Chondrocyte (in vitro differentiated cells): ENCODE data around the gene WWOX. TPM values are rescaled to one million over a fixed set of nuclear protein-coding genes. Genes with fewer than 3 reads are reported as not detected.

Experiments
- DNase-seq: peaks from one replicate; pipeline ENCODE4 v3.0.0; 2021; ENCODE audit warnings: mixed read lengths, low spot score
- H3K27ac Mint-ChIP-seq: one replicate; pipeline ENCODE4 v1.8.0; 2021; ENCODE audit warnings: mild to moderate bottlenecking, moderate library complexity, mixed read lengths; ENCODE audit not compliant: unreplicated experiment
- H3K27me3 Mint-ChIP-seq: 2 replicates; pipeline ENCODE4 v1.8.0; 2021; ENCODE audit warnings: low read depth, mixed read lengths
- H3K36me3 Mint-ChIP-seq: 2 replicates; pipeline ENCODE4 v1.8.0; 2021; ENCODE audit warnings: low read depth, mixed read lengths
- H3K4me1 Mint-ChIP-seq: 2 replicates; pipeline ENCODE4 v1.8.0; 2021; ENCODE audit warnings: low read depth, mild to moderate bottlenecking, mixed read lengths
- H3K4me3 Mint-ChIP-seq: one replicate; pipeline ENCODE4 v1.8.0; 2021; ENCODE audit warnings: mild to moderate bottlenecking, moderate library complexity, mixed read lengths; ENCODE audit not compliant: unreplicated experiment
- H3K9me3 Mint-ChIP-seq: 2 replicates; pipeline ENCODE4 v1.8.0; 2021; ENCODE audit warnings: low read depth, mixed read lengths
- CTCF ChIP-seq: fragments of 200-600 bp; sonication (generic); IDR thresholded peaks from 2 replicates; pipeline ENCODE4 v1.5.0; 2021; ENCODE audit warnings: antibody characterized with exemption, mild to moderate bottlenecking, moderate library complexity
- total RNA-seq: library from RNA; stranded (reverse); gene quantifications from 3 replicates; pipeline ENCODE4 v1.2.1, GENCODE V29; 2021

The WWOX gene
- total RNA-seq, 1 donor from 2014 or later = 12.1 TPM

DNA sequence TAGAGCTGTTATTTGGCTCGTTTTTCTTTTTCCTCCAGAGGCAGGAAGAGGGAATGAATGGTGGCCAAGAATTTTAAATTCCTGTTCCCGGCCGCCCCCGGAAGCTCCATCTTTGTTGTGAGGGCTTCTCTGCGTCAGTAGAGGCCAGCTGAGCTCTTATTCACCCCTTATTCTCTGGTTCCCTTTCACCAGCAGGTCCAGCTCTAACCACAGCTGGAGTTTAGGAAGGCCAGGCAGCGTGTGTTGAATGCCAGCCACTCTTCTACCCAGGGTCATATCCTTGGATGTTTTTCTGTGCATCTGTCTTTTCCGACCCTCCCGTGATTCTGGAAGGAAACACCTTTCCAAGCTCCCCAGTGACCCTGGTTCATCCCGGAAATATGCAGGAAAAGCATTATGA, 570.5 kb downstream of the WWOX start:
- Mint-ChIP-seq H3K27me3 (no peaks in the 10 kb centered on the region), H3K4me3 (no peak overlapping the region), H3K36me3 (no peaks in the 10 kb centered on the region), H3K4me1 (peaks cover 12% of the 10 kb centered on the region), H3K9me3 (no peaks in the 10 kb centered on the region), H3K27ac (no peak overlapping the region)
- DNase-seq = no peak
- TF ChIP-seq CTCF = no peak

GRCh38 chr16:78672779-78673556, 573.5 kb downstream of the WWOX start:
- TF ChIP-seq CTCF = no peak
- Mint-ChIP-seq H3K27me3 (no peaks in the 10 kb centered on the region), H3K27ac (no peak overlapping the region), H3K9me3 (no peaks in the 10 kb centered on the region), H3K4me3 (no peak overlapping the region), H3K36me3 (no peaks in the 10 kb centered on the region), H3K4me1 (peaks cover 23% of the 10 kb centered on the region)
- no peak for DNase-seq

DNA sequence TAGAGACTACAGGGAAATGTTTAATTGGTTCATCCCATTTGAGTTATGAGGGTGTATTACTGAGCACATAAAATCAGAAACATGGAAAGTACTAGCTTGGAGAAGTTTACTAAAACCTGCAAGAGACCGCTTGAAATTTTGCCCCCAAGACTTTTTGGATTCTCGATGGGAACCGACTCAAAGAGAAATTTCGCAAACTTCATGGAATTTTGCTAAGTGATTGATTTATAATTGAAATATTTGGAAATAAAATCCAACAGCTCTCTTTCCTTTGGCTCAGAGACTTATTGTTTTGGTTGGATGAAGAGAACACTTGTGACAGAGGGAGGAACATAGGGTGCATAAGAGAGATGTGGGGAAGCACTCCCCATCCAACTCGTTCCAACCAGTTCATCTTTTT, 574.4 kb downstream of the WWOX start:
- no peak for TF ChIP-seq CTCF
- DNase-seq = no peak
- Mint-ChIP-seq H3K4me1 (peaks cover 23% of the 10 kb centered on the region), H3K27ac (no peak overlapping the region), H3K9me3 (no peaks in the 10 kb centered on the region), H3K27me3 (no peaks in the 10 kb centered on the region), H3K36me3 (no peaks in the 10 kb centered on the region), H3K4me3 (no peak overlapping the region)

GRCh38 chr16:78675312-78675711, 575.9 kb downstream of the WWOX start:
- Mint-ChIP-seq H3K27me3 (no peaks in the 10 kb centered on the region), H3K27ac (no peak overlapping the region), H3K36me3 (no peaks in the 10 kb centered on the region), H3K9me3 (no peaks in the 10 kb centered on the region), H3K4me1 (peaks cover 11% of the 10 kb centered on the region), H3K4me3 (no peak overlapping the region)
- no peak for TF ChIP-seq CTCF
- DNase-seq = no peak

DNA sequence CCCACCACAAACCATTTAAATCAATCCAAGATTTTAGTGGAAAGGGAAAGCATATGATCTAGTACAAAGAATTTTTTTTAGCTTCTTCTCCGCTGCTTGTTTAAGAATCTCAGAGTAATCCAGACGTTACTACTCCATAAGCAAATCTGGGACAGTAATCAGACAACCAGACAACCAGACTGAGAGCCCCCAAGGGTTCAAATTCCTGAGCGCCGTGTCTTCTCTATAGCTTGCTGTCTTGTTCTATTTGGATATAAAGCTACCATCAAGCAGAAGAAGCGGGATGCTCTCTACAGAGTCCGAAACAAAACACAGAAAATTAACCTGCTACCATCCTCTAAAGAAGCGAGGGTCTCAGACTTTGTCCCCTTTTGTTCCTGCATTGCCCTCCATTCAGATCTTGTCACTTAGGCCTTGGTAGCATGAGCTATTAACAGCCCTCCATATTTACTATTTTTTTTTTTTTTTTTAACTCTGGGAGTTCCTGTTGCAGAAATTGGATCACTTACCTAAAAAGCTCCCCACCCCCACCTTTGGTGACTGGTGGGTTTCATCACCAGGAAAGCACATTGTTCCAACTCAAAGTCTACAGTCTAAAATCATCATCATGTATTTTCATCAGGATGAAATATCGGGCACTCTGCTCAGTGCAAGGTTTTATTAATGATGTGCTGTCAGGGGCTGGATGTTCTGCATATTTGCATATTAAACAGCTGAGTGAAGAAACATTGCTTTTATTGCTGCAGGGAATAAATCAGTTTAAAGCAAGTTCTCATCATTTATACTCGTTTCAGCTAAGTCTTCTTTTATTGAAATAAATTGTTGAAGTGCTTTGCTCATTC, 576.7 kb downstream of the WWOX start:
- H3K36me3 Mint-ChIP-seq = no peaks in the 10 kb centered on the region
- TF ChIP-seq CTCF = no peak
- no peak for DNase-seq
- H3K9me3 Mint-ChIP-seq = no peaks in the 10 kb centered on the region
- peaks cover 11% of the 10 kb centered on the region for H3K4me1 Mint-ChIP-seq
- H3K27me3 Mint-ChIP-seq = no peaks in the 10 kb centered on the region
- H3K27ac Mint-ChIP-seq = no peak overlapping the region
- H3K4me3 Mint-ChIP-seq = no peak overlapping the region
